Kidney tubule cell (primary cell): Measurements from ENCODE around the gene SNRPN.
"Not testable (repeated sequence)": the region's sequence is repeated elsewhere in the genome, so short reads cannot be mapped to it uniquely, and the experiment has no call there.

Source experiments
- DNase-seq: peaks from one replicate; pipeline ENCODE4 v3.0.0-alpha.2; 2018; ENCODE audit warnings: low spot score

The SNRPN gene

GRCh38 chr15:24971052-24971451 is 16.3 kb downstream of the SNRPN start:
- no peak for DNase-seq

- no peak for DNase-seq
Measured at GRCh38 chr15:24971772-24972171, 17.0 kb downstream of the SNRPN start.

GRCh38 chr15:24972707-24973106 is 17.9 kb downstream of the SNRPN start:
- DNase-seq = not testable (repeated sequence)

GRCh38 chr15:24976932-24977331 is 22.1 kb downstream of the SNRPN start:
- no peak for DNase-seq

- no peak for DNase-seq
Measured at GRCh38 chr15:24977686-24978085, 22.9 kb downstream of the SNRPN start.

- DNase-seq = peak; percentile 3
Measured at GRCh38 chr15:24985224-24985623, 30.4 kb downstream of the SNRPN start.

GRCh38 chr15:24986653-24987052 is 31.9 kb downstream of the SNRPN start:
- no peak for DNase-seq

GRCh38 chr15:25019434-25019833 is 64.6 kb downstream of the SNRPN start:
- DNase-seq = no peak

- peak; percentile 31 for DNase-seq
Measured at GRCh38 chr15:25022233-25022632, 67.4 kb downstream of the SNRPN start.
